UCSD-AML1 (cell line): ENCODE measurements around the gene P2RX6.
A peak's percentile ranks its signal among the peaks of the same experiment; 100 is the strongest.
"Not testable (repeated sequence)": the region's sequence is repeated elsewhere in the genome, so short reads cannot be mapped to it uniquely, and the experiment has no call there.

Experiments used
- DNase-seq: peaks from one replicate; lab custom pipeline; 2025; ENCODE audit not compliant: unreplicated experiment; lab: John Stamatoyannopoulos, UW

P2RX6 gene

GRCh38 chr22:21051145-21051830 lies 36.3 kb downstream of the P2RX6 start:
- no peak for DNase-seq

GRCh38 chr22:21051831-21052400 lies 37.0 kb downstream of the P2RX6 start:
- no peak for DNase-seq

GRCh38 chr22:21052715-21053459 lies 37.9 kb downstream of the P2RX6 start:
- no peak for DNase-seq

- DNase-seq, result no peak
Observed at GRCh38 chr22:21054046-21054713, 39.2 kb downstream of the P2RX6 start.

GRCh38 chr22:21054714-21055563 lies 40.0 kb downstream of the P2RX6 start:
- DNase-seq, result no peak

- DNase-seq, result no peak
Observed at GRCh38 chr22:21055564-21055834, 40.5 kb downstream of the P2RX6 start.

- DNase-seq, result peak; percentile 35
Observed at GRCh38 chr22:21055880-21056319, 40.9 kb downstream of the P2RX6 start.

- DNase-seq, result not testable (repeated sequence)
Observed at GRCh38 chr22:21060363-21060762, 45.4 kb downstream of the P2RX6 start.

GRCh38 chr22:21061660-21062321 lies 46.8 kb downstream of the P2RX6 start:
- DNase-seq, result not testable (repeated sequence)

GRCh38 chr22:21064425-21064824 lies 49.5 kb downstream of the P2RX6 start:
- DNase-seq, result not testable (repeated sequence)

GRCh38 chr22:21064917-21065864 lies 50.2 kb downstream of the P2RX6 start:
- no peak for DNase-seq

GRCh38 chr22:21067075-21067900 lies 52.3 kb downstream of the P2RX6 start:
- DNase-seq, result no peak

GRCh38 chr22:21067901-21068680 lies 53.1 kb downstream of the P2RX6 start:
- DNase-seq, result no peak

GRCh38 chr22:21068681-21069276 lies 53.8 kb downstream of the P2RX6 start:
- no peak for DNase-seq

GRCh38 chr22:21069375-21069774 lies 54.4 kb downstream of the P2RX6 start:
- DNase-seq, result no peak

- no peak for DNase-seq
Observed at GRCh38 chr22:21070690-21071615, 56.0 kb downstream of the P2RX6 start.
